Activated naive CD8-positive, alpha-beta T cell treated with anti-CD3 and anti-CD28 coated beads for 36 hours (primary cell): Measurements from ENCODE around the gene KRT86. TPM values are rescaled to one million over a fixed set of nuclear protein-coding genes. Genes with fewer than 3 reads are reported as not detected.

Experiments used
- total RNA-seq, 2 experiments: library from RNA; stranded (reverse); gene quantifications; one replicate each; pipeline ENCODE4 v1.2.3, GENCODE V29; 2021

Gene KRT86
- total RNA-seq, 2 experiments from 2014 or later = not detected

Other genes starting within 250 kb of the KRT86 start
- 10 to 100 TPM; 88.0 to 92.6 TPM for gene NR4A1, start 223.2 kb upstream of the KRT86 start, total RNA-seq
- gene ATG101, start 204.7 kb upstream of the KRT86 start, total RNA-seq = 10 to 100 TPM; 39.8 to 41.2 TPM
- not detected for gene SMIM41, start 194.9 kb upstream of the KRT86 start, total RNA-seq
- not detected for gene KRT80, start 82.6 kb upstream of the KRT86 start, total RNA-seq
- gene KRT7, start 41.4 kb upstream of the KRT86 start, total RNA-seq = 1 to 10 TPM; 2.4 to 6.5 TPM
- gene KRT81, start 16.9 kb downstream of the KRT86 start, total RNA-seq = not detected
- gene KRT83, start 46.8 kb downstream of the KRT86 start, total RNA-seq = not detected
- not detected for gene KRT85, start 92.8 kb downstream of the KRT86 start, total RNA-seq
- not detected for gene KRT84, start 111.0 kb downstream of the KRT86 start, total RNA-seq
- gene KRT82, start 131.7 kb downstream of the KRT86 start, total RNA-seq = not detected
- not detected for gene KRT75, start 159.7 kb downstream of the KRT86 start, total RNA-seq
- gene KRT6B, start 177.5 kb downstream of the KRT86 start, total RNA-seq = not detected
- gene KRT6C, start 199.2 kb downstream of the KRT86 start, total RNA-seq = not detected
- not detected for gene KRT6A, start 218.6 kb downstream of the KRT86 start, total RNA-seq
- gene KRT5, start 245.7 kb downstream of the KRT86 start, total RNA-seq = not detected